Measurements from ENCODE around the gene URAD. TPM values are rescaled to one million over a fixed set of nuclear protein-coding genes. Genes with fewer than 3 reads are reported as not detected.

URAD gene
- total RNA-seq, 1 donor from 2014 or later, result not detected

DNA sequence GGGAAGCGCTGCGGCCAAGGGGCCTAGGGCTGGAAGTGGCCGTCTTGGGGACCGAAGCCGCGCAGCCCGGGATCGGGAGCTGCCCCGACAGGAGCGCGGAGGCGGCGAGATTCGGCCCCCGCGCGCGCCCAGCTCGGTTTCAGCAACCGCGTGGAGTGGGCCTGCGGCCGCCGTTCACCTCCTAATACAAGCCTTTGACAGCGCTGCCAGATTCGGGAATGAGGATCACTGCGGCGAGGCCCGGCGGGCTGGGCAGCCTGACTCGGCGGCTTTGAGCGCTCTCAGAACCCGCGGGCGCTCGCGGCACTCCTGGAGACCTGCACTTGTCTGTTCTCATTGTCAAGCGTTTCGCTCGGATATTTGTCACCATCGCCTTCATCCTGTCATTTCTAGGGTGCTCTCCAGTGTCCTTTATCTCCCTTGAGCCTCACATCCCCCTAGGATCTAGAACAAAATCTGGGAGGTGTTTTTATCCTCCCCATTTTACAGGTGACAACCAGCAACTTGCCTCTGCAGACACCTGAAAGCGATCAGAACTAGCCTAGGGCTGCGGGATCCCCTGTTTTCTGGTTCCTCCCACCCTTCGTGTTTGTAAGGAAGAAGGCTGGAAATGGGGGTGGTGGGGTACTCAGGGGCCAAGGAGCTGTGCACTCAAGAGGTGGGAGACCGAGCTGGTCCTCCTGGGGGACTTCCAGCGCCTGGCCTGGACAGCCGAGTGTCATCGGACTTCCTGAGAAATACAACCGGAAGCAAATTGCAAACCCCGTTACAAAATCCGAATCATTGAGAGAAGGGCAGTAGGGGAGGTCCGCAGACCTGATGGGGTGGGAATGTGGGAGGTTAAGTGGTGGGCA is 17.9 kb downstream of the URAD start:
- Mint-ChIP-seq H3K9me3 (no peaks in the 10 kb centered on the region), H3K27me3 (peaks cover 78% of the 10 kb centered on the region), H3K27ac (no peak overlapping the region), H3K36me3 (ENCODE audit: low read depth) (no peaks in the 10 kb centered on the region), H3K4me3 (no peak overlapping the region), H3K4me1 (peaks cover 41% of the 10 kb centered on the region)
- ATAC-seq (ENCODE audit: low read depth) (no peak), DNase-seq (no peak)
- POLR2A ChIA-PET, result no interaction called here
- TF ChIP-seq, protein P1, sequence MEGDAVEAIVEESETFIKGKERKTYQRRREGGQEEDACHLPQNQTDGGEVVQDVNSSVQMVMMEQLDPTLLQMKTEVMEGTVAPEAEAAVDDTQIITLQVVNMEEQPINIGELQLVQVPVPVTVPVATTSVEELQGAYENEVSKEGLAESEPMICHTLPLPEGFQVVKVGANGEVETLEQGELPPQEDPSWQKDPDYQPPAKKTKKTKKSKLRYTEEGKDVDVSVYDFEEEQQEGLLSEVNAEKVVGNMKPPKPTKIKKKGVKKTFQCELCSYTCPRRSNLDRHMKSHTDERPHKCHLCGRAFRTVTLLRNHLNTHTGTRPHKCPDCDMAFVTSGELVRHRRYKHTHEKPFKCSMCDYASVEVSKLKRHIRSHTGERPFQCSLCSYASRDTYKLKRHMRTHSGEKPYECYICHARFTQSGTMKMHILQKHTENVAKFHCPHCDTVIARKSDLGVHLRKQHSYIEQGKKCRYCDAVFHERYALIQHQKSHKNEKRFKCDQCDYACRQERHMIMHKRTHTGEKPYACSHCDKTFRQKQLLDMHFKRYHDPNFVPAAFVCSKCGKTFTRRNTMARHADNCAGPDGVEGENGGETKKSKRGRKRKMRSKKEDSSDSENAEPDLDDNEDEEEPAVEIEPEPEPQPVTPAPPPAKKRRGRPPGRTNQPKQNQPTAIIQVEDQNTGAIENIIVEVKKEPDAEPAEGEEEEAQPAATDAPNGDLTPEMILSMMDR (IDR thresholded peaks at IDR 0.05), result no peak
- intact Hi-C loops (cut with micrococcal nuclease), result no loop called here
- CTCF ChIA-PET, result interaction anchor here (3.0 kb wide), 1 partner anchor 17 kb away, joined by 10 read pairs; no protein-coding TSS in a partner anchor

DNA sequence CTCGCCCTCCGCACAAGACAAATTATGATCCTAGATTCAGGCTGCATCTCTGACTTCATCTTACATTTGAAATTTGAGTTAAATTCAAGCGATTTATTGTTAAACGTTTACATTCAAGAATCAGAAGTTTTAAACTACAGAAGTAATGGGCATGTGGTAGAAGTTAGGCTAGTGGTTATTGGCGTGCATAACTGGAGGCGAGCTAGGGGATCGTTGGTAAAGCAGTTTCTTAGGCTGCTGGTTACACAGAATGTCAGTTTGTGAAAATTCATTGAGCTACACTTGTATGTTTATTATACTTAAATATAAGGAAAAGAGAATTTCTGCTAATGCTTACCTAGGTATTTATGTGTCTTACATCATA is 18.6 kb downstream of the URAD start:
- H3K9me3 Mint-ChIP-seq, result no peaks in the 10 kb centered on the region
- POLR2A ChIA-PET, result no interaction called here
- H3K4me3 Mint-ChIP-seq, result no peak overlapping the region
- DNase-seq (no peak), ATAC-seq (ENCODE audit: low read depth) (no peak)
- CTCF ChIA-PET, result interaction anchor here (1.1 to 3.0 kb wide), 3 partner anchors 9 to 143 kb away, joined by 3 to 10 read pairs (median 3); no protein-coding TSS in a partner anchor
- H3K27ac Mint-ChIP-seq, result no peak overlapping the region
- H3K27me3 Mint-ChIP-seq, result peaks cover 78% of the 10 kb centered on the region
- TF ChIP-seq, protein P1 (IDR thresholded peaks at IDR 0.05), result no peak
- no peaks in the 10 kb centered on the region for H3K36me3 Mint-ChIP-seq (ENCODE audit: low read depth)
- H3K4me1 Mint-ChIP-seq, result peaks cover 36% of the 10 kb centered on the region
- intact Hi-C loops (cut with micrococcal nuclease), result loop anchor here (2.0 kb wide), 1 partner anchor 15 kb away; no protein-coding TSS in a partner anchor

DNA sequence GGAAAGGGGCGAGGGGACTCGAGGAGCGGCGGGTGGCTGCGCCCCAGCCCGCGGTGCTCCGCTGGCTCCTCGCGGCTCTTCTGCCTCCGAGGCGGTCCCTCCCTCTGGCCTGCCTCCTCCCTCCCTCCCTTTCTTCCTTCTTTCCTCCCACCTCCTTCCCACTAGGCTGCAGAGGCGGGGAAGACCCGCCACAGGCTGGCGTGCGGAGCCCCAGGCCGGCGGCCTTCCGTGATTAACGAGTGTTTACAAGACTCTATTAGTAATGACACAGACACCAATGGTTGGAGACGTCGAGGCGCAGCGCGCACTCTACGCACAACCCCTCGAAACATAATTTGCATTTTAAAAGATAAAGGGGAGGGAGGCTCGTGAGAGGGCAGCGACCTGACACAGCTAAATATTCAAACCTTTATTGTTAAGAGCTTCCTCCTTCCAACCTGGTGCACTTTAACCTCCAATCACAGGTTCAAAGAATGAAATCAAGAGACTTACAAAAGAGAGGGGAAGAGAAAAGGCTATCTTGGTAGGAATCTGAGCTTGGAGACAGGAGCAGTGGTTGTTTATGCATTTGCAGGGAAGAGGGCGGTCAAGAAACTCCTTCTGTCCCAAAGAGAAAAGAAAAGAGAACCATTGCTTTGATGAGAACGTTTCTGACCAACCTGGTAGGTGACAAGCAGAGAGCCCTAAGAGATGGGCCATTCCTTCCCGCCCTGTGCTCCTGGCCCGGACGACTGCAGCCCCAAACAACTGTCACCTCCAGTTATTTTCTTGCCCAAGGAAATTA is 19.2 kb downstream of the URAD start, which contains the start of gene CDX2:
Gene CDX2, minus strand, starts transcription at position 234 of the 784 bp plus-strand sequence. CDS start 309 bp downstream, outside the sequence.
- H3K9me3 Mint-ChIP-seq, result no peaks in the 10 kb centered on the region
- peaks cover 75% of the 10 kb centered on the region for H3K27me3 Mint-ChIP-seq
- H3K4me1 Mint-ChIP-seq, result peaks cover 36% of the 10 kb centered on the region
- DNase-seq (no peak), ATAC-seq (ENCODE audit: low read depth) (no peak)
- H3K36me3 Mint-ChIP-seq (ENCODE audit: low read depth), result no peaks in the 10 kb centered on the region
- H3K4me3 Mint-ChIP-seq, result peak within 1 kb of the TSS; percentile 30
- no peak within 1 kb of the TSS for H3K27ac Mint-ChIP-seq
- ChIA-PET CTCF (interaction anchor here (1.1 to 3.0 kb wide), 3 partner anchors 9 to 143 kb away, joined by 3 to 10 read pairs (median 3); no protein-coding TSS in a partner anchor), POLR2A (no interaction called here)
- intact Hi-C loops (cut with micrococcal nuclease), result loop anchor here (2.0 kb wide), 1 partner anchor 14 kb away; no protein-coding TSS in a partner anchor
- TF ChIP-seq, protein P1 (IDR thresholded peaks at IDR 0.05), result no peak

DNA sequence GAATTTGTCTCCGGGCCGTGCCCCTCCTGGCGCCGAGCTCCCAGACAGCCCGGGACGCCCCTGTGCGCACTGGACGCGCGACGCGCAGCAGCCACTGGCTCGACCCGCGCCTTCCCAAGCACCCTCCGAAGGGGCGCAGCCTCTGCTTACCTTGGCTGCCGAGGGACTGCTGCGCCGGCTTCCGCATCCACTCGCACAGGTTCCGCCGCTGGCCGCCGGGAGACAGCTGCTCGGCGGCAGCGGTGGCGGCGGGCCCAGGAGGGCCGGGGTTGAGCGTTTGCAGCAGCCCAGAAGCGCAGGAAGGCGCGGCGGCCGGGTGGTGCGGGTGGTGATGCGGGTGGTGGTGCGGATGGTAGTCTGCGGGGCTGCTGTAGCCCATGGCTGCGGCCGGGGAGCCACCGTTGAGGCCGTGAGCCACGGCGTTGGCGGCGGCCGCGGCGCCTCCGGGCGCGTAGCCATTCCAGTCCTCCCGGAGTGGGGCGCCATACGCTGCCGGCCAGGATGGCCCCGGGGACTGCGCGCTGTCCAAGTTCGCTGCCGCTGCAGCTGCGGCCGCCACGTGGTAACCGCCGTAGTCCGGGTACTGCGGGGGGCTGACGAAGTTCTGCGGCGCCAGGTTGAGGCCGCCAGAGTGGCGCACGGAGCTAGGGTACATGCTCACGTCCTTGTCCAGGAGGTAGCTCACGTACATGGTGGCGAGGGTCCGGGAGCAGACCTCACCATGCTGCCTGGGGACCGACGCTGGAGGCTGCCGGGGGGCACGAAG is 20.0 kb downstream of the URAD start:
- intact Hi-C loops (cut with micrococcal nuclease), result loop anchor here (1.0 to 2.0 kb wide), 2 partner anchors 11 to 14 kb away; no protein-coding TSS in a partner anchor
- DNase-seq (no peak), ATAC-seq (ENCODE audit: low read depth) (no peak)
- H3K27ac Mint-ChIP-seq, result no peak overlapping the region
- H3K9me3 Mint-ChIP-seq, result no peaks in the 10 kb centered on the region
- no peaks in the 10 kb centered on the region for H3K36me3 Mint-ChIP-seq (ENCODE audit: low read depth)
- POLR2A ChIA-PET, result no interaction called here
- peaks cover 36% of the 10 kb centered on the region for H3K4me1 Mint-ChIP-seq
- CTCF ChIA-PET, result interaction anchor here (1.1 to 3.0 kb wide), 3 partner anchors 8 to 142 kb away, joined by 3 to 10 read pairs (median 3); no protein-coding TSS in a partner anchor
- peak overlapping the region; percentile 28 for H3K4me3 Mint-ChIP-seq
- TF ChIP-seq, protein P1 (IDR thresholded peaks at IDR 0.05), result no peak
- H3K27me3 Mint-ChIP-seq, result peaks cover 70% of the 10 kb centered on the region

Data from activated B cell treated with CpG ODN at 0.5 μM for 24 hours (primary cell).